Erythroblast (primary cell): ENCODE measurements around the gene RASEF.

Experiments used
- GATA1 ChIP-seq: IDR thresholded peaks from 2 replicates; pipeline ENCODE4 v1.6.1; 2011; ENCODE audit warnings: low read depth, mild to moderate bottlenecking, control low read depth, low read length, moderate library complexity
- POLR2A ChIP-seq: IDR thresholded peaks from 2 replicates; pipeline ENCODE4 v1.6.1; 2011; ENCODE audit warnings: mild to moderate bottlenecking, low read length

DNA sequence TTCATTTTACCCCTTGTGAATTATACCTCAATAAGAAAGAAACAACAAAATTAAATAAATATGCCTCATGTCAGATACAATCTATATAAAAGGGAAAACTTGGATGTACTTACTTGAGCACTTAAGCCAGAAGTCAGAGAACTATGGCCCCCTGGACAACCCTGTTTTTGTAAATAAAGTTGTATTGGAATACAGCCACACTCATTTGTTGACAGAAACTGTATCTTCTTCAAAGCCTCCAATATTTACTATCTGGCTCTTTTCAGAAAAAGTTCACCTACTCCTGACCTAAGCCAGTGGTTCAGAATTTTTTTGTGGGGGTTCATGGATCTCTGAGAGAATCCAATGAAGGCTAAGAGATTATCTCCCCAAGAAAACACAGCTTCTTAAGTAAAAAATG, 45.3 kb upstream of the RASEF start:
- TF ChIP-seq POLR2A (no peak), GATA1 (no peak)
